Natural killer cell (primary cell): ENCODE data around the gene PCGF2. TPM values are rescaled to one million over a fixed set of nuclear protein-coding genes. Genes with fewer than 3 reads are reported as not detected.
A peak's percentile ranks its signal among the peaks of the same experiment; 100 is the strongest.

Experiments
- ATAC-seq, 3 donors: fragments of 150-1000 bp in 2 of 3; fragments of 200-7000 bp in 1 of 3; cut with Tn5 transposase; 1 replicate in 1 of 3; 2 replicates in 2 of 3; pipeline ENCODE4 v1.10.0; 2021; ENCODE audit warnings: mild to moderate bottlenecking in 2 of 3, moderate library complexity in 2 of 3
- DNase-seq, 2 donors: peaks; one replicate each; pipeline versions ENCODE4 v3.0.0 to v3.0.0-alpha.2; 2013 to 2021; ENCODE audit warnings: mixed read lengths in 1 of 2
- H3K27ac ChIP-seq: one replicate; pipeline ENCODE4 v1.5.1; 2013; ENCODE audit warnings: mild to moderate bottlenecking, low read length
- H3K27me3 ChIP-seq: one replicate; pipeline ENCODE4 v1.6.1; 2013; ENCODE audit warnings: low read length; ENCODE audit not compliant: control insufficient read depth, insufficient read depth
- H3K36me3 ChIP-seq: one replicate; pipeline ENCODE4 v1.6.1; 2013; ENCODE audit warnings: low read length; ENCODE audit not compliant: control insufficient read depth, insufficient read depth
- H3K4me1 ChIP-seq: one replicate; pipeline ENCODE4 v1.6.1; 2013; ENCODE audit warnings: low read length; ENCODE audit not compliant: control insufficient read depth, insufficient read depth
- H3K4me3 ChIP-seq: one replicate; pipeline ENCODE4 v1.5.1; 2013; ENCODE audit warnings: low read length
- H3K9me3 ChIP-seq: one replicate; pipeline ENCODE4 v1.6.1; 2013; ENCODE audit warnings: low read length; ENCODE audit not compliant: control insufficient read depth, insufficient read depth
- H3K27ac Mint-ChIP-seq, 2 donors: one replicate each; pipeline ENCODE4 v1.8.0; 2022; ENCODE audit warnings: mild to moderate bottlenecking in 2 of 2, mixed read lengths in 2 of 2, moderate library complexity in 1 of 2
- H3K27me3 Mint-ChIP-seq, 2 donors: one replicate each; pipeline ENCODE4 v1.8.0; 2022; ENCODE audit warnings: low read depth in 2 of 2, mixed read lengths in 2 of 2
- H3K36me3 Mint-ChIP-seq: one replicate; pipeline ENCODE4 v1.8.0; 2022; ENCODE audit warnings: mixed read lengths
- H3K4me1 Mint-ChIP-seq, 2 donors: one replicate each; pipeline ENCODE4 v1.8.0; 2022; ENCODE audit warnings: mixed read lengths in 2 of 2
- H3K4me3 Mint-ChIP-seq: one replicate; pipeline ENCODE4 v1.8.0; 2022; ENCODE audit warnings: mild to moderate bottlenecking, moderate library complexity, mixed read lengths
- H3K9me3 Mint-ChIP-seq, 2 donors: one replicate each; pipeline ENCODE4 v1.8.0; 2022; ENCODE audit warnings: mixed read lengths in 2 of 2
- WGBS: methylation state at CpG from one replicate; pipeline ENCODE4 v1.1.7; 2013; ENCODE audit warnings: missing lambda C conversion rate; ENCODE audit not compliant: insufficient coverage; 5-methylcytosine and 5-hydroxymethylcytosine counted together
- intact Hi-C: fragments of 100-400 bp; cut with micrococcal nuclease; formaldehyde crosslinking; loops from one replicate; pipeline ENCODE4 v1.14.2; 2022
- total RNA-seq, 4 donors: library from RNA; stranded (reverse); fragments of 120-200 nt in 1 of 4; gene quantifications; one replicate each; pipeline versions ENCODE4 v1.2.3 to v1.2.4, GENCODE V29; 2013 to 2022
- TF ChIP-seq, protein P1 (sequence below): fragments of 200-600 bp; IDR thresholded peaks from one replicate; pipeline ENCODE4 v1.8.0; 2022; ENCODE audit warnings: antibody characterized with exemption

Gene PCGF2
- total RNA-seq, 3 donors from 2014 or later (not counting 1 experiment from before 2014, with no cell fraction given), result 0.12 TPM; not detected in 2

DNA sequence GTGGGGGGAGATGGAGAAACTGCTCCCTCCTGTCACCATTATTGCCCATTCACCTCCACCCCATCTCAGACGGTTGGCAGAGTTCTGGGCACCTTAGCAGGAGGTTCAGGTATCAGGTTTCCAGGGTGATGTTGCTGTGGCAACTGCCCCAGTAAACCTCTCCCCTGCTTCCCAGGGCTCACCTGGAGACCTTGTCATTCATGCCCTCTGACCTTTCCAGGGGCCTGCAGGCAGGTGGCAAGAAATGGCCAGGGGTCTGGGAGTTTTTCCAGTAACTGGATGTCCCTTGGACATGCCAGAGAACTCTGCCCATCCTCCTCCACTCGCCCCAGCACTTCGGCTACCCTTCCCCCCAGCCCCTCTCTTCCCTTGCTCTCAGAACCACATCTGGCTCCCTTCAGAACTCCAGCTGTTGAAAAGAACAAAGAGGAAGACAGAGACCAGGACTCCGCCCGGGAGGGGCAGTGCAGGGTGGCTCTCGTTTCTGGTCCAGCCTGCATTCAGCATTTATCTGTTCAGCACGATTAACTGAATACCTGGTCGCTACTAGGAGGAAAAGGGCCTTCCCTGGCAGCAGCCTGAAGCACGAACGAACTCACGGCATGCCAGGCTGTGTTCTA, 34.6 kb downstream of the PCGF2 start:
- H3K36me3 Mint-ChIP-seq, result peaks cover 8% of the 10 kb centered on the region
- Histone ChIP-seq H3K9me3 (no peaks in the 10 kb centered on the region), H3K27ac (no peak overlapping the region), H3K4me3 (no peak overlapping the region), H3K27me3 (no peaks in the 10 kb centered on the region), H3K36me3 (peaks cover 91% of the 10 kb centered on the region), H3K4me1 (peaks cover 35% of the 10 kb centered on the region)
- WGBS, result 90% methylated on average over 10 of the region's 11 CpGs
- peak overlapping the region in 1 of 2 donors; percentile 45 for H3K27ac Mint-ChIP-seq
- DNase-seq, result no peak
- H3K4me1 Mint-ChIP-seq, result peaks cover 38 to 55% of the 10 kb centered on the region in 2 donors
- no peak for ATAC-seq
- H3K27me3 Mint-ChIP-seq, result no peaks in the 10 kb centered on the region
- no peaks in the 10 kb centered on the region for H3K9me3 Mint-ChIP-seq
- TF ChIP-seq, protein P1, sequence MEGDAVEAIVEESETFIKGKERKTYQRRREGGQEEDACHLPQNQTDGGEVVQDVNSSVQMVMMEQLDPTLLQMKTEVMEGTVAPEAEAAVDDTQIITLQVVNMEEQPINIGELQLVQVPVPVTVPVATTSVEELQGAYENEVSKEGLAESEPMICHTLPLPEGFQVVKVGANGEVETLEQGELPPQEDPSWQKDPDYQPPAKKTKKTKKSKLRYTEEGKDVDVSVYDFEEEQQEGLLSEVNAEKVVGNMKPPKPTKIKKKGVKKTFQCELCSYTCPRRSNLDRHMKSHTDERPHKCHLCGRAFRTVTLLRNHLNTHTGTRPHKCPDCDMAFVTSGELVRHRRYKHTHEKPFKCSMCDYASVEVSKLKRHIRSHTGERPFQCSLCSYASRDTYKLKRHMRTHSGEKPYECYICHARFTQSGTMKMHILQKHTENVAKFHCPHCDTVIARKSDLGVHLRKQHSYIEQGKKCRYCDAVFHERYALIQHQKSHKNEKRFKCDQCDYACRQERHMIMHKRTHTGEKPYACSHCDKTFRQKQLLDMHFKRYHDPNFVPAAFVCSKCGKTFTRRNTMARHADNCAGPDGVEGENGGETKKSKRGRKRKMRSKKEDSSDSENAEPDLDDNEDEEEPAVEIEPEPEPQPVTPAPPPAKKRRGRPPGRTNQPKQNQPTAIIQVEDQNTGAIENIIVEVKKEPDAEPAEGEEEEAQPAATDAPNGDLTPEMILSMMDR, result no peak
- intact Hi-C loops, result no loop called here
- no peak overlapping the region for H3K4me3 Mint-ChIP-seq

DNA sequence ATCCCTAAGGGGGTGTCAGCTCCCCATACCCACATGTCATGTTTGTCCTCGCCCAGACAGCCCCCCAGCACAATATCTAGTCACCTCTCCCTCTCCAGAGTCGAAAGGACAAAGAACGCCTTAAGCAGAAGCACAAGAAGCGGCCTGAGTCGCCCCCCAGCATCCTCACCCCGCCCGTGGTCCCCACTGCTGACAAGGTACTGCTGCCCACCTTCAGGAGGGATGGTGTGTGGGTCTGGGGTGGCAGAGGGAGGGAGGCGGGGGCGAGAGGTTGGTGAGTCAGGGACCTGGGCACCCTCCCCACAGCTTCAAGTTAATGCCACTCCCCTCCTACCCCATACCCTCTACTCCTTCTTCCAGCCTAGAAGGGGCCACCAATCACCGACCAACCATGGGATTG, 35.5 kb downstream of the PCGF2 start:
- ATAC-seq (no peak), DNase-seq (no peak)
- TF ChIP-seq, protein P1, result no peak
- no peaks in the 10 kb centered on the region for H3K9me3 Mint-ChIP-seq
- H3K27ac ChIP-seq, result no peak overlapping the region
- intact Hi-C loops, result no loop called here
- H3K4me1 Mint-ChIP-seq, result peaks cover 43 to 64% of the 10 kb centered on the region in 2 donors
- H3K36me3 Mint-ChIP-seq, result peaks cover 8% of the 10 kb centered on the region
- H3K27me3 ChIP-seq, result no peaks in the 10 kb centered on the region
- H3K9me3 ChIP-seq, result no peaks in the 10 kb centered on the region
- WGBS, result 94% methylated on average over 8 of the region's 10 CpGs
- peaks cover 93% of the 10 kb centered on the region for H3K36me3 ChIP-seq
- H3K27ac Mint-ChIP-seq, result peak overlapping the region; percentile 73
- H3K4me3 ChIP-seq, result no peak overlapping the region
- peaks cover 41% of the 10 kb centered on the region for H3K4me1 ChIP-seq
- no peaks in the 10 kb centered on the region for H3K27me3 Mint-ChIP-seq
- no peak overlapping the region for H3K4me3 Mint-ChIP-seq

DNA sequence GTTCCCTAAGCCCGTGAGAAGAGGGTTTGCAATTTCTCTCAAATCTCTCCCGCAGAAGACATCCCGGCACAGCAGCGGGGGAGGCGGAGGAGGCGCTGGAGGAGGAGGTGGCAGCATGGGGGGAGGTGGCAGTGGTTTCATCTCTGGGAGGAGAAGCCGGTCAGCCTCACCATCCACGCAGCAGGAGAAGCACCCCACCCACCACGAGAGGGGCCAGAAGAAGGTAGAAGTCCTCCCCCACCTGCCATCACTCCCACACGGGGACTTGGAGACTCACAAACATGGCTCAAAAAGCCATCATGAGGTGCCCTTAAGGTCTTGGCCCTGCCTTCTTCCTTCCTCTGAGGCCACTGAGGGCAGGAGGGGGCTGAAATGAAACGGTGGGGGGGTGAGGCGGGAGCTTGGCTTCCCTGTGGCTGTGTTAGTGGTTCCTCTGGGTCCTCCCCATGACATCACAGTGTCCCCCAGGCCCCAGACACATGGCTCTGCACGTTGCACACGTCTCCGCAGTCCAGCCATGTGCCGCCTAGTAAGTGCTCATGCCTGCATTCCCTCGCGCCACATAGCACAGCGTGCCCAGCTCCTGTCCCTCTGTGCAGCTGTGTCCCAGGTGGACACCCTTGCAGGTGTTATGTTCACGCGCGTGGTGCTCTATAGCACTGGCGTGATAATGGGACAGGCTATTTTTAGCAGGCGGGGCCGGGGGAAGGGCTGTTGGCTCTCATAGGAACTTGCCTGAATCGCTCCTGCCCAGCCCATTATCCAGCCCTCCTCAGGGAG, 36.2 kb downstream of the PCGF2 start:
- Mint-ChIP-seq H3K27ac (peak overlapping the region; percentile 73), H3K27me3 (no peaks in the 10 kb centered on the region), H3K4me3 (peak overlapping the region; percentile 45), H3K9me3 (no peaks in the 10 kb centered on the region), H3K4me1 (peaks cover 50 to 68% of the 10 kb centered on the region in 2 donors), H3K36me3 (peaks cover 8% of the 10 kb centered on the region)
- Histone ChIP-seq H3K27me3 (no peaks in the 10 kb centered on the region), H3K27ac (no peak overlapping the region), H3K4me3 (no peak overlapping the region), H3K4me1 (peaks cover 47% of the 10 kb centered on the region), H3K36me3 (peaks cover 89% of the 10 kb centered on the region), H3K9me3 (no peaks in the 10 kb centered on the region)
- intact Hi-C loops, result no loop called here
- 68% methylated on average over 25 of the region's 26 CpGs for WGBS
- no peak for DNase-seq
- TF ChIP-seq, protein P1, result no peak
- ATAC-seq, result peak; percentile 45 to 74 (median 73)
